GM19452 (cell line): ENCODE measurements around the gene CAGE1.
A peak's percentile ranks its signal among the peaks of the same experiment; 100 is the strongest.
"Not testable (repeated sequence)": the region's sequence is repeated elsewhere in the genome, so short reads cannot be mapped to it uniquely, and the experiment has no call there.

Experiments used
- ATAC-seq: cut with Tn5 transposase; IDR thresholded peaks from one replicate; pipeline ENCODE4 v1.9.1; 2021; ENCODE audit not compliant: unreplicated experiment

CAGE1 gene

DNA sequence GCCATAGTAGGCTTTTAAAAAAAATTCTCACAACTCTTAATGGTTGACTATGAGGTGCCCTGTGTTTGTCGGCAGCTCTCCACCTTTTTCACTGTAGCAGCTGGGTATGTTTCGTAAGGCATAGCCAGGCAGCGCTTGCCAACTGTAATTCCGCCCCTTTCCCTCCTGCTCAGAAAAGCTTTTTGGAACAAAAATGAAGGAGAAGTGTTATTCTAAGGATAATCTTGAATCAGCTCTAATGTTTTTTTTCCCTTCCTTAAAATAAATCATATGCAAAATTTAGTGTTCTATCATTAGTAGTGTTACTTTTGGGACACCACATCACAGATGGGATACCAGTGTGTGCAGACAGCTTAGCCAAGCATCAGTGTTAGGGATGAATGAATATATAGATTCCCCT, 21.3 kb upstream of the CAGE1 start:
- no peak for ATAC-seq

GRCh38 chr6:7409740-7410139, 20.2 kb upstream of the CAGE1 start:
- ATAC-seq = no peak

- ATAC-seq = no peak
Observed at GRCh38 chr6:7406743-7407142, 17.2 kb upstream of the CAGE1 start.

DNA sequence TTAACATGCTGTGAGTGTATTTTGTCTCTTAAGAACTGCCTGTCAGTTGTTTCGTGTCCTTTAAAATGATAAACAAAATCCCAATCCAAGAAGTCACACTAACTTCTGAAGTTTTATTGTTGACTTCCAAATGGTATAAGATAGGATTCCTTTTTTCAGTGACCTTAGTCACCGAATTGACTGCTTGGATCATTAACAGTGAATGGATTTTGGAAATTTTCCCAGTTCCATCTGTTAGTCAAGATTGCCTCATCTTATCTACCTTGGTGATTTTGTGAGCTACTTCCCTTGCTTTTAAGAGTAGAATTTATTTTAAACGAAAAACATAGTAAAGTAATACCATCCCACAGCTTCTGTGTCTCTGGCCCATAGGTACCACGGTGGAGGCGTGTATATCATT, 15.0 kb upstream of the CAGE1 start:
- no peak for ATAC-seq

DNA sequence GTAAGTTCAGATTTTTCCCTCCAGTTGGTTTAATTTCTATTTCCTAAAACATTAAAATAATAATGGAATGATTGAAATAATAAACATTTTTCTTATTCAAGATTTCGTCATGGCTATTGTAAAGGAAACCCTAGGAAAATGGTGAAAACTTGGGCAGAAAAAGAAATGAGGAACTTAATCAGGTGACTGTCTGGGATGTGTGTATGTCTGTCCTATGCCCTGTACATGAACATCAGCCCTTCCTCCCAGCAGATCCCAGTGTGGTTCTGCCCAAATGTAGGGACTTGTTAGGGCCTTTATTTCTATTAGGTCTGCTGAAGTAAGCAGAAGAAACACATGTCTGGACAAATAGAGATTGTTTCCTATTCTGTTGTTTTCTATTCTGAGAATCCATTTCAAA, 13.2 kb upstream of the CAGE1 start:
- no peak for ATAC-seq

DNA sequence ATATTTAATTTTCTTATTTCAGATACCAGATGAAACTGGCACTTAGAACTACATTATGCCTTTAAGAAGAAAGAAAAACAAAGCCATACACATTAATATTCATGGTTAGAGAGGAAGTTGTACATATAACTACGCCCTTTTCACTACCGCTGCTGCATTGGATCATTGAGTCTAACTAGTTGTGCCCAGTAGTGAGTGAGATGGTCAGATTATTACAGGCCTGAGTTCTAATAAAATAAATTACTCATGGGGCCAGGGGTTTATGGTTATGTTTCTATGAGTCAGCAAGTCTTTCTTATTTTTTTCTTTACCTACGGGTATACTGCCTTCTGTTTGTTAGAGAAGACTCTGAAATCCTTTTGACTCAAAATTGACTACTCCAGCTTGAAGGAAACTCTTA, 11.5 kb upstream of the CAGE1 start:
- no peak for ATAC-seq

- ATAC-seq = no peak
Observed at GRCh38 chr6:7392402-7392801, 2.9 kb upstream of the CAGE1 start.

GRCh38 chr6:7391151-7391550, 1.6 kb upstream of the CAGE1 start:
- ATAC-seq = no peak

- ATAC-seq = peak; percentile 13
Observed at GRCh38 chr6:7390226-7390878, 810 bp upstream of the CAGE1 start.

DNA sequence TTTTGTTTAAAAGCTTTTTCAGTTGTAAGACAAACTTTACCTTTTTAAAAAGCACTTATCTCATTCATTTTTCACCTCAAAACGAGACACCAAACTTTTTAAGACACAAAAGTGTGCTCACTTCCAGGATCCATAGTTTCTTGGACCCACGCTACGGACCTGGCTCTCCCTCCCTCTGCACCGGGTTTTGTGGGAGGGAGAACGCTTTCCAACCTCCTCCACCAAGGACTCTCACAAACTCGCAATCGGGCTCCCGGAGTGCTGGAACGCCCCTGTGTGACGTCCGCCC, 436 bp downstream of the CAGE1 start:
- no peak for ATAC-seq

DNA sequence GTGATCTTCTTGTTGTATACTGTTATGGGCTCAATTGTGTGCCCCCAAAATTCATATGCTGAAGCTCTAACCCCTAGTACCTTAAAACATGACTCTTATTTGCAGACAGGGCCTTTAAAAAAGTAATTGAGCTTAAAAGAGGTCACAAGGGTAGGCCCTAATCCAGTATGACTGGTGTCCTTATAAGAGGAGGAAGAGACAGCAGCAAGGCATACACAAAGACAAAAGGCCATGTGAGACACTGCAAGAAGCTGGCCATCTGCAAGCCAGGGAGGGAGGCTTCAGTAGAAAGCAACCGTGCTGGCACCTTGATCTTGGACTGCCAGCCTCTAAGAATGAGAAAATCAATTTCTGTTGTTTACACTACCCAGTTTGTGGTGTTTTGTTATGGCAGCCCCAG, 8.4 kb downstream of the CAGE1 start:
- no peak for ATAC-seq

GRCh38 chr6:7378740-7379139, 10.8 kb downstream of the CAGE1 start:
- ATAC-seq = no peak

- ATAC-seq = no peak
Observed at GRCh38 chr6:7377961-7378360, 11.6 kb downstream of the CAGE1 start.

DNA sequence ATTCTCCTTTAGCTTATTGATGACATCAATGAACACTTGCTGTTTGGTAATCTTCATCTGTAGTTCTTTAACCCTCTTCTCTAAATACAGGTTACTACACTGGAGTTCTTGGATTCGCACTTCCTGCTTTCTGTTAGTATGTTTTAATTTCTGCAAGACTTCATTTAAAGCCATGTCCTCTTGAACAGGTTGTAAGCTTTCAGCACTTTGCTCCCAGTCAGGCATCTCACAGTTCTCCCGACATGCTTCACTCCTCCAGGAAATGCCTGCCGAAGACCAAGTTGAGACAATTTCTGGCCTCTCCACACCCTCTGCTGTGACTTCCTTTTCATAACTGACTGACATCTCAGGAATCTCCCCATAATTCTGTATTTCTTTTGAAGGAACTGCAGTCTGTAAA, 15.8 kb downstream of the CAGE1 start:
- no peak for ATAC-seq

- no peak for ATAC-seq
Observed at GRCh38 chr6:7367408-7367807, 22.1 kb downstream of the CAGE1 start.

DNA sequence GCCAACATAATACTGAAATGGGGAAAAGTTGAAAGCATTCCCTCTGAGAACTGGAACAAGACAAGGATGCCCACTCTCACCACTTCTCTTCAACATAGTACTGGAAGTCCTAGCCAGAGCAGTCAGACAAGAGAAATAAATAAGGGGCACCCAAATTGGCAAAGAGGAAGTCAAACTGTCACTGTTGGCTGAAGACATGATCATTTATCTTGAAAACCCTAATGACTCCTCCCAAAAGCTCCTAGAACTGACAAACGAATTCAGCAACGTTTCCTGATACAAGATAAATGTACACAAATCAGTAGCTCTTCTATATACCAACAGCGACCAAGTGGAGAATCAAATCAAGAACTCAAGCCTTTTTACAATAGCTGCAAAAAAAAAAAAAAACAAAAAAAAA, 37.6 kb downstream of the CAGE1 start:
- ATAC-seq = not testable (repeated sequence)

GRCh38 chr6:7350591-7350990, 39.0 kb downstream of the CAGE1 start:
- ATAC-seq = not testable (repeated sequence)

DNA sequence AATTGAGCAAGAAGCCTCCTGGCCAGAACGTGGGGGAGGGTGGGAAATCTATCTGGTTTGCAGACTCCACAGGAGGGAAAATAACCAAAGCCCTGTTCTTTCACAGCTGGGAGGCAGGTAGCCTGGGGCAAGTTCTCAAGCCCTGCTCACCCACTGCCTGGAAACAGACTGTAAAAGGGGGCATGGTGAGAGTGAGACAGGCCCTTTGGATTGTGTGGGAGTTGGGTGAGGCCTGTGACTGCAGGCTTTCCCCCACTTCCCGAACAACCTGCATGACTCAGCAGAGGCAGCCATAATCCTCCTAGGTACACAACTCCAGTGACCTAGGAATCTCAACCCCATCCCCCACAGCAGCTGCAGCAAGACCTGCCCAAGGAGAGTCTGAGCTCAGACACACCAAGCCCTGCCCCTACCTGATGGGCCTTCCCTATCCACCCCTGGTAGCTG, 42.0 kb downstream of the CAGE1 start:
- ATAC-seq = not testable (repeated sequence)

- not testable (repeated sequence) for ATAC-seq
Observed at GRCh38 chr6:7344773-7345450, 44.6 kb downstream of the CAGE1 start.

DNA sequence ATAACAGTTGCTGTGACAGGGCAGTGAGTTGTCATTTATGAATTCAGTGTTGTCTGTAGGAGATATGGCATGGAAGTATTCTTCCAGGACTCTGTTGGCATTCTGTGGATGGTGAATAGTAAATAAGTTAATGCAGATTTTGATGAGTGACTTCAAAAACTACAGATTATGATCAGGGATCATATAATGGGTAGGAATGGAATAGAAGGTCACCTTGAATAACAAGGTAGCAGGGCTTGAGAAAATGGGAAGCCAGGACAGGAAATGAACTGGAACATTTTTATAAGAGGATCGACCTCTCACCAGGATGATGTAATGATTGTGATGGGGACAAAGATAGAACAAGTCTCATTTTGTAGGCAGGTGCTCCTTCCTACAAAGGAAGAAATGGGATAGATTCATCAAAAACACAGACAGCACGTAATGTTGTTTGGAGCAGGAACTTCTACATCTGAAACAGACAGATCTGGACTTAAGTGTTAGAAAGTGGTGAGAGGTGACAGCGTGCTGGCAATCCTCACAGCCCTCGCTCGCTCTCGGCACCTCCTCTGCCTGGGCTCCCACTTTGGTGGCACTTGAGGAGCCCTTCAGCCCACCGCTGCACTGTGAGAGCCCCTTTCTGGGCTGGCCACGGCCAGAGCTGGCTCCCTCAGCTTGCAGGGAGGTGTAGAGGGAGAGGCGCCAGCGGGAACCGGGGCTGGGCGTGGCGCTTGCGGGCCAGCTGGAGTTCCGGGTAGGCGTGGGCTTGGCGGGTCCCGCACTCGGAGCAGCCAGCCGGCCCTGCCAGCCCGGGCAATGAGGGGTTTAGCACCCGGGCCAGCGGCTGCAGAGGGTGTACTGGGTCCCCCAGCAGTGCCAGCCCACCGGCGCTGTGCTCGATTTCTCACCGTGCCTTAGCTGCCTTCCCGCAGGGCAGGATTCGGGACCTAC, 45.7 kb downstream of the CAGE1 start:
- ATAC-seq = no peak

GRCh38 chr6:7341989-7342742, 47.4 kb downstream of the CAGE1 start:
- ATAC-seq = peak; percentile 82
